ENCODE data around the gene RBM42. TPM values are rescaled to one million over a fixed set of nuclear protein-coding genes. Genes with fewer than 3 reads are reported as not detected.

Gene RBM42
- total RNA-seq, 1 experiment from 2014 or later: 110 TPM

GRCh38 chr19:35661995-35662340 is 33.1 kb downstream of the RBM42 start:
- Histone ChIP-seq H3F3A (ENCODE audit: insufficient read depth, low read depth) (peaks cover 24% of the 10 kb centered on the region; the same call in 1 of the 2 replicates), H3K9me3 (ENCODE audit: insufficient read depth, low read depth) (no peaks in the 10 kb centered on the region), H3K27me3 (ENCODE audit: insufficient read depth, low read depth) (no peaks in the 10 kb centered on the region), H3K4me1 (replicated peaks; ENCODE audit: insufficient read depth) (no peaks in the 10 kb centered on the region), H3K4me2 (no peak overlapping the region), H3K79me2 (ENCODE audit: low read depth) (no peaks in the 10 kb centered on the region), H2AFZ (no peak overlapping the region), H3K27ac (no peak overlapping the region), H3K36me3 (ENCODE audit: low read depth) (peaks cover 6% of the 10 kb centered on the region; the same call in 1 of the 2 replicates), H4K20me1 (ENCODE audit: insufficient read depth) (no peaks in the 10 kb centered on the region), H3K4me3 (no peak overlapping the region), H3K9me2 (ENCODE audit: insufficient read depth) (no peaks in the 10 kb centered on the region)
- POLR2A ChIA-PET (ENCODE audit: unreplicated experiment): no interaction called here
- no peak for DNase-seq
- CTCF ChIA-PET: interaction anchor here (0.6 kb wide), 2 partner anchors 11 to 26 kb away, joined by 3 to 5 read pairs; no protein-coding TSS in a partner anchor
- BruUV-seq (replicated peaks): no TSS peak
- intact Hi-C loops (cut with micrococcal nuclease; ENCODE audit: unreplicated experiment): no loop called here
- TF ChIP-seq CTCF (conservative IDR thresholded peaks at IDR 0.05) (no peak), EZH2 (IDR thresholded peaks at IDR 0.05; ENCODE audit: low read depth) (no peak)

- H3K9me3 ChIP-seq (ENCODE audit: insufficient read depth, low read depth): no peaks in the 10 kb centered on the region
- ChIA-PET CTCF (no interaction called here), POLR2A (ENCODE audit: unreplicated experiment) (no interaction called here)
- no peaks in the 10 kb centered on the region for H3K9me2 ChIP-seq (ENCODE audit: insufficient read depth)
- no peaks in the 10 kb centered on the region for H3K36me3 ChIP-seq (ENCODE audit: low read depth)
- intact Hi-C loops (cut with micrococcal nuclease; ENCODE audit: unreplicated experiment): no loop called here
- DNase-seq: no peak
- no peaks in the 10 kb centered on the region for H3K79me2 ChIP-seq (ENCODE audit: low read depth)
- no peak overlapping the region for H3K4me2 ChIP-seq
- BruUV-seq (replicated peaks): no TSS peak
- no peak overlapping the region for H2AFZ ChIP-seq
- TF ChIP-seq CTCF (conservative IDR thresholded peaks at IDR 0.05): no peak
- no peak for TF ChIP-seq EZH2 (IDR thresholded peaks at IDR 0.05; ENCODE audit: low read depth)
- no peaks in the 10 kb centered on the region for H4K20me1 ChIP-seq (ENCODE audit: insufficient read depth)
- H3K27ac ChIP-seq: no peak overlapping the region
- peaks cover 6% of the 10 kb centered on the region for H3K27me3 ChIP-seq (ENCODE audit: insufficient read depth, low read depth)
- no peak overlapping the region for H3K4me3 ChIP-seq
- H3K4me1 ChIP-seq (replicated peaks; ENCODE audit: insufficient read depth): no peaks in the 10 kb centered on the region
- H3F3A ChIP-seq (ENCODE audit: insufficient read depth, low read depth): peaks cover 24% of the 10 kb centered on the region; the same call in 1 of the 2 replicates
Measured at GRCh38 chr19:35663981-35664380, 35.1 kb downstream of the RBM42 start.

- no peak overlapping the region for H3K27ac ChIP-seq
- H3K4me3 ChIP-seq: no peak overlapping the region
- H3K36me3 ChIP-seq (ENCODE audit: low read depth): no peaks in the 10 kb centered on the region
- no peaks in the 10 kb centered on the region for H3K4me1 ChIP-seq (replicated peaks; ENCODE audit: insufficient read depth)
- H3K4me2 ChIP-seq: no peak overlapping the region
- no peaks in the 10 kb centered on the region for H4K20me1 ChIP-seq (ENCODE audit: insufficient read depth)
- no peak for DNase-seq
- H3F3A ChIP-seq (ENCODE audit: insufficient read depth, low read depth): peaks cover 17% of the 10 kb centered on the region; the same call in 1 of the 2 replicates
- BruUV-seq (replicated peaks): no TSS peak
- peaks cover 17% of the 10 kb centered on the region for H3K27me3 ChIP-seq (ENCODE audit: insufficient read depth, low read depth)
- ChIA-PET CTCF (no interaction called here), POLR2A (ENCODE audit: unreplicated experiment) (no interaction called here)
- no peaks in the 10 kb centered on the region for H3K9me2 ChIP-seq (ENCODE audit: insufficient read depth)
- no peaks in the 10 kb centered on the region for H3K9me3 ChIP-seq (ENCODE audit: insufficient read depth, low read depth)
- intact Hi-C loops (cut with micrococcal nuclease; ENCODE audit: unreplicated experiment): no loop called here
- H3K79me2 ChIP-seq (ENCODE audit: low read depth): no peaks in the 10 kb centered on the region
- TF ChIP-seq EZH2 (IDR thresholded peaks at IDR 0.05; ENCODE audit: low read depth): no peak
- no peak for TF ChIP-seq CTCF (conservative IDR thresholded peaks at IDR 0.05)
- no peak overlapping the region for H2AFZ ChIP-seq
Measured at GRCh38 chr19:35665157-35665556, 36.3 kb downstream of the RBM42 start.
